ENCODE results near the gene HHATL. TPM values are rescaled to one million over a fixed set of nuclear protein-coding genes. Genes with fewer than 3 reads are reported as not detected.

The HHATL gene, protein sequence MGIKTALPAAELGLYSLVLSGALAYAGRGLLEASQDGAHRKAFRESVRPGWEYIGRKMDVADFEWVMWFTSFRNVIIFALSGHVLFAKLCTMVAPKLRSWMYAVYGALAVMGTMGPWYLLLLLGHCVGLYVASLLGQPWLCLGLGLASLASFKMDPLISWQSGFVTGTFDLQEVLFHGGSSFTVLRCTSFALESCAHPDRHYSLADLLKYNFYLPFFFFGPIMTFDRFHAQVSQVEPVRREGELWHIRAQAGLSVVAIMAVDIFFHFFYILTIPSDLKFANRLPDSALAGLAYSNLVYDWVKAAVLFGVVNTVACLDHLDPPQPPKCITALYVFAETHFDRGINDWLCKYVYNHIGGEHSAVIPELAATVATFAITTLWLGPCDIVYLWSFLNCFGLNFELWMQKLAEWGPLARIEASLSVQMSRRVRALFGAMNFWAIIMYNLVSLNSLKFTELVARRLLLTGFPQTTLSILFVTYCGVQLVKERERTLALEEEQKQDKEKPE
- total RNA-seq (not detected), polyA plus RNA-seq (1 to 10 TPM in 1 of 3 donors, under 1 TPM in 2; 0.81 to 6.9 (median 0.90) TPM)
- long read RNA-seq, donor 1: 0 reads
- long read RNA-seq, donor 2: 0 reads
- long read RNA-seq, donor 3: 0 reads
- long read RNA-seq, donor 4: 0 reads
- long read RNA-seq, donor 5: 0 reads
- long read RNA-seq, donor 6: 0 reads
- long read RNA-seq, donor 7: 0 reads
- long read RNA-seq, donor 8: 0 reads
- long read RNA-seq, donor 9: 0 reads
- long read RNA-seq, donor 10: 0 reads

DNA sequence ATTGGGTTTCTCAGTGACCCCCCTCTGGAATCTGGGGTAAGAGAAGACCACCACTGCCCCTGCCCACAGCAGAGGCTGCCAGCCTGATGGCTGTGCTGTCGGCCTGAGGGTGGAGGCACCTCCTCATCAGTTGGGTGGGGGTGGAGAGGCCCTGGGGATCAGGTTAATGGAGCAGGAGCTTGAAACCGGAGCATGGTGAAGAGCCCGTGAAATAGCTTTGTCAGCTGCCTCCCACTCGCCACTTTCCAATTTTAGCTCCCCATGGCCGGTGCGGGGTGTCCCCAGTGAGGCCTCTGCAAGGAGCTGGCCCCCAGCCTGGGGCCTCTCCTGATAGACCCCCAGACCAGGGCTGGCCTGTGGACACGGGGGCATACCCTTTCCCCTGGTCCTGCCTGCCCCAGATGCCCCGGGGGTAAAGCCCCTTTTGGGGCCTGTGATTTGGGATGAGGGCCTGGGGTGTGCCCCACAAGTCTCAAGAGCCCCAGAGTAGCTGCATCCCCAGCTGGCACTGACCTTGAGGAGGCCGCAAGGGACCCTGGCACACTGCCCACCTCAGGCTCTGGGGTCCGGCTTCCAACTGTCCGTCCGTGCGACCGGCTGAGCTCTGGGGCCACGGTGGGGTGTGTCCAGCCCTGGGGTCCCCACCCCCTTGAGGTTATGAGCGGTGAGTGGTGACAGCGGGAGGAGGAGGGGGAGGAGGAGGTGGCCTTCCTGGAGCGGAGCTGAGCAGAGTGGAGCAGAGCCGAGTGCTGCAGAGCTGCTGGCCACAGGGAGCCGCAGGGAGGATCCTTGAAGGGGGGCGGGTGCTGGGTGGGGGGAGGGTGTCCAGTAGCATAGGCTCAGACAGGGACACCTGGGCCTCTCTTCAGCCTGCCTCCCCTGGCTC lies at the start of gene HHATL:
HHATL (minus strand) TSS at position 733 of the 886 bp plus-strand sequence. CDS start 1,972 bp downstream, outside the sequence.
- Histone ChIP-seq H3K27ac (no peak within 1 kb of the TSS), H3K27me3 (peaks cover 0 to 21% (median 0%) of the 10 kb centered on the region in 3 donors), H3K36me3 (no peaks in the 10 kb centered on the region), H3K4me1 (peaks cover 0 to 4% (median 0%) of the 10 kb centered on the region in 4 donors), H3K9me3 (no peaks in the 10 kb centered on the region), H3K4me3 (no peak within 1 kb of the TSS)
- intact Hi-C loops (cut with DNase I; ENCODE audit: low total_unique reads): no loop called here
- DNase-seq: peak; percentile 17 to 20
- TF ChIP-seq EP300 (IDR thresholded peaks at IDR 0.05) (no peak), POLR2A (IDR thresholded peaks at IDR 0.05) (no peak), POLR2AphosphoS5 (IDR thresholded peaks at IDR 0.05) (no peak)
- TF ChIP-seq, protein P1, sequence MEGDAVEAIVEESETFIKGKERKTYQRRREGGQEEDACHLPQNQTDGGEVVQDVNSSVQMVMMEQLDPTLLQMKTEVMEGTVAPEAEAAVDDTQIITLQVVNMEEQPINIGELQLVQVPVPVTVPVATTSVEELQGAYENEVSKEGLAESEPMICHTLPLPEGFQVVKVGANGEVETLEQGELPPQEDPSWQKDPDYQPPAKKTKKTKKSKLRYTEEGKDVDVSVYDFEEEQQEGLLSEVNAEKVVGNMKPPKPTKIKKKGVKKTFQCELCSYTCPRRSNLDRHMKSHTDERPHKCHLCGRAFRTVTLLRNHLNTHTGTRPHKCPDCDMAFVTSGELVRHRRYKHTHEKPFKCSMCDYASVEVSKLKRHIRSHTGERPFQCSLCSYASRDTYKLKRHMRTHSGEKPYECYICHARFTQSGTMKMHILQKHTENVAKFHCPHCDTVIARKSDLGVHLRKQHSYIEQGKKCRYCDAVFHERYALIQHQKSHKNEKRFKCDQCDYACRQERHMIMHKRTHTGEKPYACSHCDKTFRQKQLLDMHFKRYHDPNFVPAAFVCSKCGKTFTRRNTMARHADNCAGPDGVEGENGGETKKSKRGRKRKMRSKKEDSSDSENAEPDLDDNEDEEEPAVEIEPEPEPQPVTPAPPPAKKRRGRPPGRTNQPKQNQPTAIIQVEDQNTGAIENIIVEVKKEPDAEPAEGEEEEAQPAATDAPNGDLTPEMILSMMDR (IDR thresholded peaks at IDR 0.05): no peak
- 56 to 79% (median 73%) methylated on average over 8 to 21 of the region's 21 CpGs for WGBS, 5 donors

DNA sequence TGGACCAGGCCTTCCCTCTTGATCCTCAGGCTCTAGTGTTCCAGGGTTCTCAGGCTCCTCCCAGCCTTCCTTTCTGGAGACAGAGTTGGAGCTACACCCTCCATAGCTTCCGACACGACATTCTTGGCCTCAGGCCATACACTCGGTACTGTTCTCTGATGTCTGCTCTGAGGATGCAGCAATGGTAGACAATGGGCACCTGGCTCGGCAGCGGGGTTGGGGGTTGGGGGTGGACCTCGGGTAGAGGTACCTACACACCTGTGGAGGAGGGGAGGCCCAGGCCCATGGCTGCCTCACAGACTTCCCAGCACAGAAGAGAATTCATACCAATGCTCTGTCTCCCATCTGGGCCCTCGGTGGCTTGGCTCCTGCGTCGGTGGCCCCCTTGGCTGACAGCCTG lies 49.0 kb upstream of the HHATL start:
- no peak for TF ChIP-seq POLR2A (IDR thresholded peaks at IDR 0.05)
- TF ChIP-seq, protein P1 (IDR thresholded peaks at IDR 0.05): no peak
- no peak for TF ChIP-seq EP300 (IDR thresholded peaks at IDR 0.05)
- intact Hi-C loops (cut with DNase I; ENCODE audit: low total_unique reads): no loop called here
- 66 to 74% (median 71%) methylated on average over 9 of the region's 9 CpGs for WGBS, 5 donors
- Histone ChIP-seq H3K27me3 (no peaks in the 10 kb centered on the region), H3K36me3 (no peaks in the 10 kb centered on the region), H3K27ac (peak overlapping the region in 1 of 5 donors; percentile 80), H3K9me3 (no peaks in the 10 kb centered on the region), H3K4me3 (no peak overlapping the region), H3K4me1 (peaks cover 7 to 50% (median 32%) of the 10 kb centered on the region in 4 donors)
- peak in 1 of 2 donors; percentile 25 for DNase-seq

DNA sequence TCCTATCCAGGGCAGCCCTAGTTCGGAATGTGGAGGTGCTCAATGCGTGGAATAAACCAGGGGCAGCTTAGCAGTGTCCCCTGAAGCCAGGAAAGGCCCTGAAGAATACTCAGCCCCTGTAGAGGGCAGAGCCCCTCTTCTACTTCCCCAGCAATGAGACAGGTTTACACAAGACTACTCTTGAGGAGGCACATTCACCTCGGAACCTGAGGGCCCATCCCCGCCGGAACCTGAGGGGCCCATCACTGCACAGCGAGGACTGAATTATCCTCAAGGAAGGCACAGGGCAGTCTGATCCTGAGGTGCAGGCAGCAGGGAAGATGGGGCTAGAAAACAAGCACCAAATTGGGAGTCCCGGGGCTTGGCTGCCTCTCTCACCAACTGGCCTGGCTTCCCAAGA lies 48.2 kb upstream of the HHATL start:
- peak in 1 of 2 donors; percentile 17 for DNase-seq
- 84 to 97% (median 97%) methylated on average over 4 to 7 of the region's 7 CpGs for WGBS, 5 donors
- Histone ChIP-seq H3K27ac (peak overlapping the region in 1 of 5 donors; percentile 80), H3K9me3 (no peaks in the 10 kb centered on the region), H3K27me3 (no peaks in the 10 kb centered on the region), H3K4me3 (no peak overlapping the region), H3K36me3 (no peaks in the 10 kb centered on the region), H3K4me1 (peaks cover 15 to 56% (median 39%) of the 10 kb centered on the region in 4 donors)
- intact Hi-C loops (cut with DNase I; ENCODE audit: low total_unique reads): no loop called here
- TF ChIP-seq, protein P1 (IDR thresholded peaks at IDR 0.05): no peak
- TF ChIP-seq POLR2AphosphoS5 (IDR thresholded peaks at IDR 0.05): no peak
- TF ChIP-seq POLR2A (IDR thresholded peaks at IDR 0.05): no peak
